Measurements from ENCODE around the gene CHST4.

- no peak for TF ChIP-seq NFIC (IDR thresholded peaks at IDR 0.05)
- no peak for TF ChIP-seq CEBPB (IDR thresholded peaks at IDR 0.05)
- TF ChIP-seq TEAD4 (IDR thresholded peaks at IDR 0.05): no peak
- TF ChIP-seq ZBTB7A (IDR thresholded peaks at IDR 0.05; ENCODE audit: low read depth): no peak
- TF ChIP-seq RAD21 (IDR thresholded peaks at IDR 0.05; ENCODE audit: low read depth): no peak
- no peak for TF ChIP-seq EP300 (IDR thresholded peaks at IDR 0.05; ENCODE audit: borderline replicate concordance)
- no peak for TF ChIP-seq FOXM1 (IDR thresholded peaks at IDR 0.05; ENCODE audit: borderline replicate concordance, low read depth)
- TF ChIP-seq MAX (IDR thresholded peaks at IDR 0.05): no peak
Measured at GRCh38 chr16:71492786-71493185, 33.4 kb upstream of the CHST4 start.

All from Ishikawa (cell line).